HG03520 (cell line): ENCODE data around the gene CAB39L.

ENCODE experiments used
- ATAC-seq: cut with Tn5 transposase; IDR thresholded peaks from one replicate; pipeline ENCODE4 v1.9.1; 2021; ENCODE audit warnings: mild to moderate bottlenecking, moderate library complexity; ENCODE audit not compliant: unreplicated experiment

The CAB39L gene

DNA sequence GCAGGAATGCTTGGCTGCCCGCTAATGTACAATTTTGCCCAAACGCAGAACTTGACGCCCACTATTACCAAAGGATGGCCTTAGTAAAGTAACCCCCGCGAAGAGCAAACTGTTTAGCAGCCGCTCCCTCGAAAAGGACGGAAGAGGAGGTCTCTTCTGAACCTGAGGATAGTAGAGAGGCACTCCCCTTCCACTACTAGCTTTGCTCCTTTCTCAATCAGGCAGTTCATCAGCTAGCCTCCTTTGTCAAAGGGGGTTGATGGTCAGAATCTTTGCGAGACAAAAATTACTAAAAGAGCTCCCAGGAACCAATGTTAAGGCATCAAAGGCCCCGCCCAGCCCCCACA, 534 bp downstream of the CAB39L start:
- no peak for ATAC-seq

DNA sequence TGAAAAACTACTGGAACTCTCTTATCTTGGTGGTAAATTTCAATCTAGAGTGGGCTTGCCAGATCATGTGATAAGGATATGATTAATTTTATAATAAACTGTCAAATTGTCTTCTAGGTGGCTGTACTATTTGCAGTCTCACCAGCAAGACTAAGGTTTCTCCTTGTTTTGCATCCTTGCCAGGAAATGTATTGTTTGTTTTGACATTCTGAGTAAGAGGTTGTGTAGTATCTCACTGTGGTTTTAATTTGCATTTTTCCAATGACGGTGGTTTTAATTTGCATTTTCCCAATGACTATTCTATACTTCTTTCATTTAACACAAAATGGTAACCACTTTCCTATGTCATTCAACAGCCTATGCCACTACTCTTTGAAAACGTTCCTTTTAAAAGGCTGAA, 2.0 kb downstream of the CAB39L start:
- no peak for ATAC-seq

DNA sequence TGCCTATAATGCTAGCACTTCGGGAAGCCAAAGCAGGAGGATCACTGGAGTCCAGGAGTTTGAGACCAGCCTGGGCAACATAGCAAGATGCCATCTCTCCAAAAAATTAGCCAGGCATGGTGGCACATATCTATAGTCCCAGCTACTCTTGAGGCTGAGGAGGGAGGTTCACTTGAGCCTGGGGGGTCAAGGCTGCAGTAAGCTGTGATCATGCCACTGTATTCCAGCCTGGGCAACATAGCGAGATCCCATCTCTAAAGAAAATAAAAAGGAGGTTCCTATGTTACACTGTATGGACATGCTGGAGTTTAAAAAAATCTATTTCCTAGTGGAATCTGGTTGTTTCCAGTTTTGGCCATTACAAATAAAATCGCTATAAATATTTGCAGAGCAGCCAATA, 2.6 kb downstream of the CAB39L start:
- no peak for ATAC-seq

DNA sequence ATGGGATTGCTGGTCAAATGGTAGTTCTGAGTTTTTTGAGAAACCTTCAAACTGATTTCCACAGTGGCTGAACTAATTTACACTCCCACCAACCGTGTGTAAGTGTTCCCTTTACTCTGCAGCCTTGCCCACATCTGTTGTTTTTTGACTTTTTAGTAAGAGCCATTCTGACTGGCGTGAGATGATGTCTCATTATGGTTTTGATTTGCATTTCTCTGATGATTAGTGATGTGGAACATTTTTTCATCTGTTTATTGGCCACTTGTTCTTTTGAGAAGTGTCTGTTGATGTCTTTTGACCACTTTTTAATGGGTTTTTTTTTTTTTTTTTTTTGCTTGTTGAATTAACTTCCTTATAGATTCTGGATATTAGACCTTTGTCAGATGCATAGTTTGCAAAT, 4.3 kb downstream of the CAB39L start:
- no peak for ATAC-seq

DNA sequence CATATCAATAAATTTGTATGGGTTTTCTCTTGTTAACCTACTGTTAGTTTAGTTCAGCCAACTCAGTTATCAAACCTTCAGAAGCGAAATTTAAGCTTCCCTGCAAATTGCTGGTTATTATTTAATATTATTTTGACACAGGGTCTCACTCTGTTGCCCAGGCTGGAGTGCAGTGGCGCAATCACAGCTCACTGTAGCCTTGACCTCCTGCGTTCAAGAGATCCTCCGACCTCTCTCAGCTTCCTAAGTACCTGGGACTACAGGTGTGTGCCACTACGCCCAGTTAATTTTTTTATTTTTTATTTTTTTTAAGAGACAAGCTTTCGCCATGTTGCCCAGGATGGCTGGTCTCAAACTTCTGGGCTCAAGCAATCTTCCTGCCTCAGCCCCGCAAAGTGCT, 6.2 kb downstream of the CAB39L start:
- no peak for ATAC-seq

DNA sequence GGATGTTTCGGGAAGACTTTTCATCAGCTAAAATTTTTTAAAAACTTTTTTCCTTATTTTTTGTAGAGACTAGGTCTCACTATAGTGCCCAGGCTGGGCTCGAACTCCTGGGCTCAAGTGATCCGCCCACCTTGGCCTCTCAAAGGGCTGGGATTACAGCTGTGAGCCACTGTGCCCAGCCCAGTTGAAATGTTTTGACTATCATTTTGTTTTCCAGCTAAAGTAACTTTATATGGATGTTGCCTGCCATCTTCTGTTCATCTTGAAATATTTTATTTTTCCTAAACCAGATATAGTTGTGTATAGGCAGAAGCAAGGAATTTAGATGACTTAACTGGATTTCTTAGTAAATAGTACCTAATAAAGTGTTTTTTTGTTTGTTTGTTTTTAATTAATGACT, 7.0 kb downstream of the CAB39L start:
- ATAC-seq = no peak

DNA sequence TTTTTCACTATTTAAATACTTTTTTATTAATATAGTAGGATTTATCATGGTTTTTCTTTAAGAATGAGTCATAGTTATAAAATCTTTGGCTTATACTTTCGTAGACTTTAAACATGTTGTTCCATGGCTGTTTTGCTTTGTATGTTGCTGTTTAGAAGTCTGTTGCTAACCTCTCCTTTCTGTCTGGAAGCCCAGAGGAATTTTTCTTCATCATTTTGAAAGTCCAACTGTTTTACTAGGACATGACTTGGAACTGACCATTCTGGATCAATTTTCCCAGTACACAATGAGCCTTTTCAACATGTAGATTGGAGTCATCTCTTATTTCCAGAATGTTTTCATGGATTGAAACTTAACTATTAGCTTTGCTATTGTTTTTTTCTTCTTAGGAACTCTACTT, 7.9 kb downstream of the CAB39L start:
- ATAC-seq = no peak

DNA sequence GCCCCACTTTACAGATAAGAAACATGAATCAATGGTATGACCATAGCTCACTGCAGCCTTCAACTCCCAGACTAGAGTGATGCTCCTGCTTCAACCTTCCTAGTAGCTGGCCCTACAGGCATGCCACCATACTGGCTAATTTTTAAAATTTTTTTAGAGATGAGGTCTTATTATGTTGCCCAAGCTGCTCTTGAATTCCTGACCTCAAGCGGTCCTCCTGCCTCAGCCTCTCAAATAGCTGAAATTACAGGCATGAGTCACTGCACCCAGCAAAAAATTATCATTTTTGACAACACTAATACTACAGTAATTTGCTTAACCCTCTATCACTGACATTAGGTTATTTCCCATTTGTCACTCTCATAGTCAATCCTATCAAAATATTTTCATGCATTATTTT, 14.7 kb downstream of the CAB39L start:
- ATAC-seq = no peak

DNA sequence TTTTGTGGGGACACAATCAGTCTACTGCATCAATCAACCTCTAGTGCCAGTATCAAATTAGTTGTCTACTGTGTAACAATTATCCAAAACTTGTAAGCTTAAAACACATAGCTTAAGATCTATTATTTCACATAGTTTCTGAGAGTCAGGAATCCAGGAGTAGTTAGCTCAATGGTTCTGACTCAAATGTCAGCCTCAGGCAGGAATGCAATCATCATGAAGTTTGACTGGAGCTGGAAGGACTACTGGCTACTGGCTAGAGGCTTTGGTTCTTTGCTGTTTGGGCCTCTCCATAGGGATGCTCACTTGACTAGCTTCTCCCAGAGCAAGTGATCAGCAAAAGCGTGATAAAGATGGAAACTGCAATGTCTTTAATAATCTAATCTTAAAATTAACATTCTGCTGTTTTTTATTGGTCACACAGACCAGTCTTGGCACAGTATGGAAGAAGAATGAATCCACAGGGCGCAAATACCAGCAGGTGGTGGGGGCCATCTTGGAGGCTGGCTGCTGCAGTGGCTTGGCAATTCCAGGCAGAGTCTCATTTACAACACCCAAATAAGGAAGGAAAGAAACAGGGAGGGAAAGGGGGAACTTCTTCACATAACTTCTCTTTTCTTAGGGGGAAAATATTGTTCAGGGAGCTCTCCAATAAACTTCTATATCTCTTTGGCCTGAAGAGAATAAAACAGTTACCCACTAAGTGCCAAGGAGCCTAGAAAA, 15.7 kb downstream of the CAB39L start:
- ATAC-seq = no peak

DNA sequence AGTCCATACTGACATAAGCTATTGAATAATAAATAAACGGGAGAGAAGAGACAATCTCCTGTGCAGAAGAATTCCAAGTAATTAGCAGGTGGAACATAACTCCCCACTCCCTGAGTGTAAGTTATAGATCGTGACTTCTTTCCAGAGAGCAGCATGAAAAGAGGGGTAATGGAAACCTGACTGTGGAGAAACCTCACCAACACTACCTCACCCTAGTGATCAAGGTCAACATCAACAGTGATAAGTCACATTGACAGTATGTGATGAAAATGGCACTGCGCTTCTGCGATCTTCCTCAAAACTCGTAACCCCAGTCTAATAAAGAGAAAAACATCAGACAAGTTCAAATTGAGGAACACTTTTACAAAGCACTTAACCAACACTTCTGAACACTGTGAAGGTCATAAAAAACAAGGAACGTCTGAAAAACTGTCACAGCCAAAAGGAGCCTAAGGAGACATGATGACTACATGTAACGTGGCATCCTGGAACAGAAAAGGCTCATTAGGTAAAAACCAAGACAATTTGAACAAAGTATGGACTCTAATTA, 19.8 kb downstream of the CAB39L start:
- ATAC-seq = no peak

DNA sequence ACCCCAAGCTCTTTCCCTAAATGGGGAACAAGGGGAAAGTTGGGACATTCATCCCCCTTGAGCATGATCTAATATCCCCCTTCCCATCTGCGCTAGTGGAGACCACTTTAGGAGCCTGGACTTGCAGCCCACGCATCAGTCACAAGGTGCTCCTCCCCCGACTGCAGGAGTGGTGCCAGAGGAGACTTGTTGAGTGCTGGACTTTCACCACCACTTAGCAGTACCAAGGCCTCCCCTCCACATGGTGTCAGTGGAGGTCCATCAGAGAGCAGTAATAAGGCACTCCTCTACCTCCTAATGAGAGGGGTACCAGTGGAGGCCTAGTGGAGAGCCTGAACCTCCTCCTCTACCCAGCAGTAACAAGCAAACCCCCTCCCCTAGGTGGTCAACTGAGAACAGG, 22.5 kb downstream of the CAB39L start:
- ATAC-seq = peak; percentile 75

DNA sequence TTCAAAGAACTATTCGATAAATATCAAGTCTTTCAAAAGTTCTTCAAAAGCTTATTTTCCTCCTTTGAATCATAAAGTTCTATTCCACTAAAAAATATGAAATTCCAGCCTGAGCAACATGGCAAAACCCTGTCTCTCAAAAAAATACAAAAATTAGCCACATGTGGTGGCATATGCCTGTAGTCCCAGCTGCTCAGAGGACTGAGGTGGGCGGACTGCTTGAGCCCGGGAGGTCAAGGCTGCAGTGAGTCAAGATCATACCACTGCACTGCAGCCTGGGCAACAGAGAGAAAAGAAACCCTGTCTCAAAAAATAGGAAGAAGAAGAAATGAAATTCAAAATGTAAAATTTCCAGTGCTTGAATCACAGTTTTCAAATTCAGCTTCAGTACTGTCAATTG, 24.6 kb downstream of the CAB39L start:
- ATAC-seq = no peak

DNA sequence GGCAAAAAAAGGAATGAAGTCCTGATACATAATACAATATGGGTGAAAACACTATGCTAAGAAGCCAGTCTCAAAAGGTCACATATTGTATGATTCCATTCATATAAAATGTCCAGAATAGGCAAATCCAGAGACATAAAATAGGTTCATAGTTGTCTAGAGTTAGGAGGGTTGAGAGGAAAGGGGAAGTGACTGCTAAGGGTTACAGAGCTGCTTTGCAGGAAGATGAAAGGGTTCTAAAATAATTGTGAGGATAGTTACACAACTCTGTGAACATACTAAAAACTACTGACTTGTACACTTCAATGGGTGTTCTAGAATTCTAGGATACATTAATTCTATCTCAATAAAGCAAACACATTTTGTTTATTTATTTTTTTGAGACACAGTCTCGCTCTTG, 25.7 kb downstream of the CAB39L start:
- ATAC-seq = no peak

DNA sequence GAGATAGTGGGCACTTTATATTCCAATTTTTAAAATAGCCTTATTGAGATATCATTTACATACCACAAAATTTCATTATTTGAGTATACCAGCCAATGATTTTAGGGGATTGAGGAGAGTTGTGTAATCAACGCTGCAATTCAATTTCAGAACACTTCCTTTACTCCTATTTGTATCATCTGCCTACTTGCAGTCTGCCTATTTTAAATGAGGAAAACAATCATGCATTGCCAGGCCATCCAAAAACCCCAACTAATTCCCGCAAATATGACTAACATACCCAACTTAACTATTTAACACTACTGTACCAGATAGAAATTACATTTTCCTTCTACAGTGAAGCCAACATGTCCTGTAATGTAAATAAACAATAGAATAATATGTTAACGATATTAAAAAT, 26.7 kb downstream of the CAB39L start:
- ATAC-seq = no peak

DNA sequence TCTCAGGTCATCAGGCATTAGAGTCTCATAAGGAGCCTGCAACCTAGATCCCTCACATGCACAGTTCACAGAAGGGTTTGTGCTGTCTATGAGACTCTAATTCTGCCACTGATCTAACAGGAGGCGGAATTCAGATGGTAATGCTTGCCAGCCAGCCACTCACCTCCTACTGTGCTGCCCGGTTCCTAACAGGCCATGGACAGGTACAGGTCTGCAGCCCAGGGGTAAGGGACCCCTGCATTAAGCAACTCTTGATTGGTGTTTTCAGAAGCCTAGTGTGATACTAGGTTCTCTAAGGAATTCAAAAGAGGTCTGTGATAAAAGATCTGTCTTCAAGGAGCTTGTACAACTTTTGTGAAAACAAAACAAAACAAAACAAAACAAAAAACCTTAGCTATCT, 31.1 kb downstream of the CAB39L start:
- no peak for ATAC-seq

DNA sequence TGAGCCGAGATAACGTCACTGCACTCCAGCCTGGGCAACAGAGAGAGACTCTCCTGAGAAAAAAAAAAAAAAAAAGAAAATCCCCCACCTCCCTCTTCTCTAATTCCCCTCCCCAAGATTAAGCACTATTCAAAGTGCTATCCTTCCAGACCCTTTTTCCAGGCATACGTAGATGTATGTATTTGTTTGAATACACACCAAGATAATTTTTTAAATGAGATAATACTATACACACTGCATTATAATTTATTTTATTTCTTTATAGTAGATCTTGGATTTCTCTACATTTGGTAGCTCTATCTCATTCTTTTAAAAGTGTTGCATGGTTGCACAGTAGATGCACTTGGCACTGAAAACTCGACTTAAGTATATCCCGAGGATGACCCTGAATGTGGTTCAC, 32.5 kb downstream of the CAB39L start:
- ATAC-seq = no peak

DNA sequence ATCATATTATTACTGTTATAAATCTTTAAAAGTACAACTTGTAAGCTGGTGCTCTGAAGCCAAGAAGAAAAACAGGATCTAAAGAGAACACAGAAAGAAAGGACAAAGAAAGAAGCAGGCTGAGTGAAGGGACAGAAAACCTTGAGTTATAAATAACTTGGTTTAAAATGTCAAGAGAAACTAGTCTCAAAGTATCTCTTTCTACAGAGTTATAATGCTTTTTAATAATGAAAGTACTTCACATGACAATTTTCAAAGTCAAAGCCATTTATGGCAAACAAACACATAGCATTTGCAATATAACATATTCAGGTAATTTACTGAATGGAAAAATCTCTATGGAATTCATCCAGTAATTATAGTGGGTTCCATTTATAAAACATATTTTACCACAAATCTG, 33.4 kb downstream of the CAB39L start:
- no peak for ATAC-seq

DNA sequence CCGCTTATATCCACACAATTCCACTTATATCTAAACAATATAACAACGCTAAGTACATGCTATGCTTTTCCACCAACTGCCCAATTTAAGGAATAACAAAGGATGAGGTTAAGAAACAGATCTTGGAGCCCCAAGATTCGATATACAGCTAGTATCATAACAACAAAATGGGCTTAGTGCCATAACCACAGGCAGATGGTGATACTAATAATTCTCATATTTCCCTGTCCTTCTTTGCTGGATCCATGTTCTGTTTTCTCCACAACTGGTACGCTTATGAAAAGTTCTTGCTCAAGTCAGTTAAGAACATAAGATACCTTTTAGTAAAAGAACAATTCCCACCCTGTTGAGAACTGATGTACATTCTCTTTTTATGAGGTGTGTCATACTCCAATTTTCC, 33.9 kb downstream of the CAB39L start:
- ATAC-seq = no peak

DNA sequence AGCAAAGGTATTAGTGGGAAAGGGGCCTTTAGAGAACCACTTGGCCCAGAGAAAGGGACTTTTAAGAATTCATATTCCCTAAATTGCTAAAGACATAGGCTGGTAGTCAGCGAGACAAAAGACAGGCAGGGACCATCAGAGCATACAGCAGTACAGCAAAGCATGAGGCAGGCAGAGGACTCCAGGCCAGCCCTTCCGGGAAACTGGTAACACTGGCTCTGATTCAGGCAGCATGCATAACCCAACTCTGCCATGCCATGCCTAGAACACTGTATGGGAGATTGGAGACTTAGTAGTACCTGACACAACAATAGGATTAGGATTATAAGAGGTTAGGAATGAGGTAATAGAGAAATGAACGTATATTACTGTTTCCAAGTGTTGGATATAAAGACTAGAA, 34.9 kb downstream of the CAB39L start:
- ATAC-seq = no peak

DNA sequence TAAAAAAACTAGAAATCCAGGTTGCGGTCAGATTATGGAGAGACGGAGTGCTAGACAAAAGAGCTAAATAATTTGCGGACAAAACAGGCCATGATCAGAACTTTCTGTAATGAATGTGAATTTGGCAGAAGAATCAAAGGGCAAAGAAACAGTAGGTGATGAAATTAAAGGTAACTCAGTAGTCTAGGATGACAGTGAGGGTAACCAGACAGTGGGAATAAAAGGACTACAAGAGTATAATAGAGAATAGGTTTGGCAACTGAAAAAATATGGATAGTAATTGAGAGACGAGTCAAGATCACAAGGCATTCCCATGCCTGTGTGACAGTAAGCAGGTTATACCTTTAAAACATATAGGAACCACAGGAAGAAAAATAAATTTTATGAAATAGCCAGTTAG, 35.9 kb downstream of the CAB39L start:
- ATAC-seq = no peak

DNA sequence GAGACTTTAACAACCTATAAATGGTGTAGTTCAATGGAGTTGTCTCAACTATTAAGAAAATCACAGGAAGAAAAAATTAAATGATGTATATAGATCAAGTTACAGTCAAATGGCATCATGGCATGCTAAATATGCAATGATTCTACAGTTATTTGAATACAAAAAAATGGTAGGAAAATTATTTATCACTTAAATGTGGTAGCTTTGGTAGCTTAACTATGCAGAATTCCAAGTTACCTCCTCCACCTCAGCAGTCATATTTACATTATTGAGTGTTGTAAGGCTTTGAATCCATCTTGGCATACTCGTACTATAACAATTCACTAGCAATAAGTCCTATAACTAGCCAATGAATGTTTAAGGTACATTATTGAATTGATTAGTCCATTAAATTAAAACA, 36.8 kb downstream of the CAB39L start:
- no peak for ATAC-seq

DNA sequence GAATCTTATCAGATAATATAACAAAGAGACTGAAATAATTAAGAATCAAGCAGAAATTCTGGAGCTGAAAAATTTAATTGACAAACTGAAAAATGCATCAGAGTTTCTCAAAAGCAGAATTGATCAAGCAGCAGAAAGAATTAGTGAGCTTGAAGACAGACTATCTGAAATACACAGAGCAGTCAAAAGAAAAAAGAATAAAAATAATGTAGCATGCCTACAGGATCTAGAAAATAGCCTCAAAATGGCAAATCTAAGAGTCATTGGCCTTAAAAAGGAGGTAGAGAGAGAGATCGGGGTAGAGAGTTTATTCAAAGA, 39.2 kb downstream of the CAB39L start:
- ATAC-seq = no peak

DNA sequence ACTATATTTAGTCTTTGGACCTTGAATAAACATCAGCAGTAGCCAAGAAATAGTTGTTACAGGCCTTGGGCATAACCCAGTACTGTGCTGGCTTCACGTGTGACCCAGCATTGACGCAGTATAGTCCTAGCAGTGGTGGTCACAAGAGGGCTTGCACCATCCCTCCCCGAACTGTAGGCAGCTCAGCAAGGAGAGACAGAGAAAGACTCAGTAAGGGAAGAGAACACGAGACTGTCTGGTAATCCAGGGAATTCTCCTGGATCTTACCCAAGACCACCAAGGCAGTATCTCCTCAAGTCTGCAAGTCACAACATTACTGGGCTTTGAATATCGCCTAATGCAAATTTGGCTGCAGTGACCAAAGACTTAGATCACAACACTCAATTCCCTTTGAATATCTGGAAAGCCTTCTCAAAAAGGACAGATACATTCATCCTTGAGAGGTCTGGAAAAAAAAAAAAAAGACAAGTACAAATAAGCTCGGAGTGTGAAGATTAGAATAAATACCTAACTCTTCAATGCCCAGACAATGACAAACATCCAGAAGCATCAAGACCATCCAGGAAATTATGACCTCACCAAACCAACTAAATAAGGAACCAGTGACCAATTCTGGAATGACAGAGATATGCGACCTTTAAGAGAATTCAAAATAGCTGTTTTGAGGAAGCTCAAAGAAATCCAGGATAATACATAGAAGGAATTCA, 39.7 kb downstream of the CAB39L start:
- no peak for ATAC-seq
